H1 (cell line): Measurements from ENCODE around the gene AURKB. TPM values are rescaled to one million over a fixed set of nuclear protein-coding genes. Genes with fewer than 3 reads are reported as not detected.

Source experiments
- polyA plus RNA-seq, 7 experiments: library from polyadenylated mRNA; depleted of rRNA in 3 of 7; stranded (reverse) in 5 of 7; unstranded in 2 of 7; fragments of >200 nt in 5 of 7; fragments of 200-250 nt in 2 of 7; gene quantifications; 1 replicate in 5 of 7; 2 replicates in 1 of 7; 4 replicates in 1 of 7; pipeline versions ENCODE4 v1.2.1 to v1.2.3, GENCODE V29; 2011 to 2013; ENCODE audit warnings: missing spikeins in 2 of 7, mixed read lengths in 2 of 7
- total RNA-seq: library from RNA; stranded (reverse); fragmentation: NEBNext Ultra II Directional; extraction: Animal tissue kit (Norgen Biotek cat#: 25700); gene quantifications from 2 replicates; pipeline ENCODE4 v1.2.1, GENCODE V29; 2021
- TF ChIP-seq, protein P1 (sequence below): fragments of 300-600 bp; sonication (generic); IDR thresholded peaks from 2 replicates; pipeline ENCODE4 v1.7.1; 2012; ENCODE audit warnings: low read length, moderate library complexity, mild to moderate bottlenecking, inconsistent platforms; ENCODE audit not compliant: insufficient replicate concordance

AURKB gene
- total and polyA plus RNA-seq, 2 of the 8 experiments (the other 6 are each of a cell fraction or from before 2014, with no cell fraction given), result 102 to 160 TPM

DNA sequence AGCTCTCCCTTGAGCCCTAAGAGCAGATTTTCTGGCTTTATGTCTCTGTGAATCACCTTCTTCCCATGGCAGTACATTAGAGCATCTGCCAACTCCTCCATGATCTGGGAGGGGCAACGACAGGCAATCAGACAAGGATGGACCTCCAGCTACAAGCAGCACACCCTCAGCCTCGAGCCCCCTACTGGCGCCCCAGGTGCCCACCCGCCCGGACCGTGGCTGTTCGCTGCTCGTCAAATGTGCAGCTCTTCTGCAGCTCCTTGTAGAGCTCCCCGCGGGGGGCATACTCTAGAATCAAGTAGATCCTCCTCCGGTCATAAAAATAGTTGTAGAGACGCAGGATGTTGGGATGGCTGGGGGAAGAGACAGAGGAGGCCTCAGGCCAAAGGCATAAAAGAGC, 3.8 kb downstream of the AURKB start (continued):
- TF ChIP-seq, protein P1, sequence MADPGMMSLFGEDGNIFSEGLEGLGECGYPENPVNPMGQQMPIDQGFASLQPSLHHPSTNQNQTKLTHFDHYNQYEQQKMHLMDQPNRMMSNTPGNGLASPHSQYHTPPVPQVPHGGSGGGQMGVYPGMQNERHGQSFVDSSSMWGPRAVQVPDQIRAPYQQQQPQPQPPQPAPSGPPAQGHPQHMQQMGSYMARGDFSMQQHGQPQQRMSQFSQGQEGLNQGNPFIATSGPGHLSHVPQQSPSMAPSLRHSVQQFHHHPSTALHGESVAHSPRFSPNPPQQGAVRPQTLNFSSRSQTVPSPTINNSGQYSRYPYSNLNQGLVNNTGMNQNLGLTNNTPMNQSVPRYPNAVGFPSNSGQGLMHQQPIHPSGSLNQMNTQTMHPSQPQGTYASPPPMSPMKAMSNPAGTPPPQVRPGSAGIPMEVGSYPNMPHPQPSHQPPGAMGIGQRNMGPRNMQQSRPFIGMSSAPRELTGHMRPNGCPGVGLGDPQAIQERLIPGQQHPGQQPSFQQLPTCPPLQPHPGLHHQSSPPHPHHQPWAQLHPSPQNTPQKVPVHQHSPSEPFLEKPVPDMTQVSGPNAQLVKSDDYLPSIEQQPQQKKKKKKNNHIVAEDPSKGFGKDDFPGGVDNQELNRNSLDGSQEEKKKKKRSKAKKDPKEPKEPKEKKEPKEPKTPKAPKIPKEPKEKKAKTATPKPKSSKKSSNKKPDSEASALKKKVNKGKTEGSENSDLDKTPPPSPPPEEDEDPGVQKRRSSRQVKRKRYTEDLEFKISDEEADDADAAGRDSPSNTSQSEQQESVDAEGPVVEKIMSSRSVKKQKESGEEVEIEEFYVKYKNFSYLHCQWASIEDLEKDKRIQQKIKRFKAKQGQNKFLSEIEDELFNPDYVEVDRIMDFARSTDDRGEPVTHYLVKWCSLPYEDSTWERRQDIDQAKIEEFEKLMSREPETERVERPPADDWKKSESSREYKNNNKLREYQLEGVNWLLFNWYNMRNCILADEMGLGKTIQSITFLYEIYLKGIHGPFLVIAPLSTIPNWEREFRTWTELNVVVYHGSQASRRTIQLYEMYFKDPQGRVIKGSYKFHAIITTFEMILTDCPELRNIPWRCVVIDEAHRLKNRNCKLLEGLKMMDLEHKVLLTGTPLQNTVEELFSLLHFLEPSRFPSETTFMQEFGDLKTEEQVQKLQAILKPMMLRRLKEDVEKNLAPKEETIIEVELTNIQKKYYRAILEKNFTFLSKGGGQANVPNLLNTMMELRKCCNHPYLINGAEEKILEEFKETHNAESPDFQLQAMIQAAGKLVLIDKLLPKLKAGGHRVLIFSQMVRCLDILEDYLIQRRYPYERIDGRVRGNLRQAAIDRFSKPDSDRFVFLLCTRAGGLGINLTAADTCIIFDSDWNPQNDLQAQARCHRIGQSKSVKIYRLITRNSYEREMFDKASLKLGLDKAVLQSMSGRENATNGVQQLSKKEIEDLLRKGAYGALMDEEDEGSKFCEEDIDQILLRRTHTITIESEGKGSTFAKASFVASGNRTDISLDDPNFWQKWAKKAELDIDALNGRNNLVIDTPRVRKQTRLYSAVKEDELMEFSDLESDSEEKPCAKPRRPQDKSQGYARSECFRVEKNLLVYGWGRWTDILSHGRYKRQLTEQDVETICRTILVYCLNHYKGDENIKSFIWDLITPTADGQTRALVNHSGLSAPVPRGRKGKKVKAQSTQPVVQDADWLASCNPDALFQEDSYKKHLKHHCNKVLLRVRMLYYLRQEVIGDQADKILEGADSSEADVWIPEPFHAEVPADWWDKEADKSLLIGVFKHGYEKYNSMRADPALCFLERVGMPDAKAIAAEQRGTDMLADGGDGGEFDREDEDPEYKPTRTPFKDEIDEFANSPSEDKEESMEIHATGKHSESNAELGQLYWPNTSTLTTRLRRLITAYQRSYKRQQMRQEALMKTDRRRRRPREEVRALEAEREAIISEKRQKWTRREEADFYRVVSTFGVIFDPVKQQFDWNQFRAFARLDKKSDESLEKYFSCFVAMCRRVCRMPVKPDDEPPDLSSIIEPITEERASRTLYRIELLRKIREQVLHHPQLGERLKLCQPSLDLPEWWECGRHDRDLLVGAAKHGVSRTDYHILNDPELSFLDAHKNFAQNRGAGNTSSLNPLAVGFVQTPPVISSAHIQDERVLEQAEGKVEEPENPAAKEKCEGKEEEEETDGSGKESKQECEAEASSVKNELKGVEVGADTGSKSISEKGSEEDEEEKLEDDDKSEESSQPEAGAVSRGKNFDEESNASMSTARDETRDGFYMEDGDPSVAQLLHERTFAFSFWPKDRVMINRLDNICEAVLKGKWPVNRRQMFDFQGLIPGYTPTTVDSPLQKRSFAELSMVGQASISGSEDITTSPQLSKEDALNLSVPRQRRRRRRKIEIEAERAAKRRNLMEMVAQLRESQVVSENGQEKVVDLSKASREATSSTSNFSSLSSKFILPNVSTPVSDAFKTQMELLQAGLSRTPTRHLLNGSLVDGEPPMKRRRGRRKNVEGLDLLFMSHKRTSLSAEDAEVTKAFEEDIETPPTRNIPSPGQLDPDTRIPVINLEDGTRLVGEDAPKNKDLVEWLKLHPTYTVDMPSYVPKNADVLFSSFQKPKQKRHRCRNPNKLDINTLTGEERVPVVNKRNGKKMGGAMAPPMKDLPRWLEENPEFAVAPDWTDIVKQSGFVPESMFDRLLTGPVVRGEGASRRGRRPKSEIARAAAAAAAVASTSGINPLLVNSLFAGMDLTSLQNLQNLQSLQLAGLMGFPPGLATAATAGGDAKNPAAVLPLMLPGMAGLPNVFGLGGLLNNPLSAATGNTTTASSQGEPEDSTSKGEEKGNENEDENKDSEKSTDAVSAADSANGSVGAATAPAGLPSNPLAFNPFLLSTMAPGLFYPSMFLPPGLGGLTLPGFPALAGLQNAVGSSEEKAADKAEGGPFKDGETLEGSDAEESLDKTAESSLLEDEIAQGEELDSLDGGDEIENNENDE, result no peak
